ENCODE measurements around the gene USP6NL.
"Not testable (repeated sequence)": the region's sequence is repeated elsewhere in the genome, so short reads cannot be mapped to it uniquely, and the experiment has no call there.

The USP6NL gene

GRCh38 chr10:11516431-11516746 lies 95.1 kb downstream of the USP6NL start:
- DNase-seq (ENCODE audit: low read depth in 2 of 2), result no peak

DNA sequence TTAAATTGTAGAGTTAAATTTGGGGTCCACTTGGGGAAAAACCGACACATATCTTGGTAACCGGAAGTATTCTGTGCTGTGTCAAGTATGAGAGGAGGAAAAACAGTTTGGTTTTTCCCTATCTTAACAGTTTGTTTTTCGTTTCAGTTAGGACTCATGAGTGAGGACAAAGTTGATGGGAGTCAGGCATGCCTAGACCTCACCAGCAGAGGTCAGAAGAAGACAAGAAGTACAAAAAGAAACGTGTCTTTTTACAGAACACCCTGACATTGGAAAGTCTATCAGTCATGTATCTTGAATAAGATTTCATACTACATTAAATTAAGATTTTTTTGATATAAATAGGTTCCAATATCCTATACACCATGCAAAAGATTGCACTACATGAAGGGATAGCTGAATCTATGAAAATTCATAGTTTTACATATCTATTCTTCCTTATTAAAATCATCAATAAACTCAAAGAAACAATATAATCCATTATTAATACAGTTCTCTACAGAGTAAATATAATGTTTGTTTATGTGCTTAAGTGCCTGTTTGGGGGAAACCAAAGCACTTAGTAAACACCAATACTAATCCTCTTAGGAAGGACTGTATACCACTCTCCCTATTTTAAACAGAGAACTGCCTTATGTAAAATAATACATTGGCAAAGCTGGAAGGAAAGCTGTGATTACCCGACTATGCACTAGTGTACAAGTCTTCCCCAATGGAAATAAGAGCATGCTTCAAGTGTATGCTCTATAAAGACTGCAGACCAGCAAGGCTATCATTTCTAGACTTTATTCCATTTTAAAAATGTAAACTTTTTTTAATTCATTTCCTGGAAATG lies 95.6 kb downstream of the USP6NL start:
- DNase-seq (ENCODE audit: low read depth in 2 of 2), result peak in 1 of 2 donors; percentile 8

- no peak for DNase-seq (ENCODE audit: low read depth in 2 of 2)
Observed at GRCh38 chr10:11513727-11514126, 97.7 kb downstream of the USP6NL start.

DNA sequence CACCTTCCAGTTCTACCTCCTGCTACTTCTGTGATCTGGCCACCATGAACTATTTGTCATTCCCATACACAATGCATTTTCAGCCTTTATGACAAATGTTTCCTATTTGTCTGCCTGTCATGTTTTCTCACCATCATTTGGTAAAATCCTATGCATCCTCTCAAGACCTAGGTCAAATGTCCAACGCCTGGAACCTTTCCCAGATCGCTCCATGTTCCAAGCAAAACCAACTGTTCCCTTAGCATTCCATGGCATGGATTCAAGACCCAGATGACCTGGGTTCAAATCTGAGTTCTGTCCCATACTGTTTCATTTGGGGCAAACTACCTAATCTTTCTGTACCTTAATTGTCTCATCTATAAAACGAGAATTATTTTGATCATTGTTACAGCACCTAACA lies 98.9 kb downstream of the USP6NL start:
- no peak for DNase-seq (ENCODE audit: low read depth in 2 of 2)

DNA sequence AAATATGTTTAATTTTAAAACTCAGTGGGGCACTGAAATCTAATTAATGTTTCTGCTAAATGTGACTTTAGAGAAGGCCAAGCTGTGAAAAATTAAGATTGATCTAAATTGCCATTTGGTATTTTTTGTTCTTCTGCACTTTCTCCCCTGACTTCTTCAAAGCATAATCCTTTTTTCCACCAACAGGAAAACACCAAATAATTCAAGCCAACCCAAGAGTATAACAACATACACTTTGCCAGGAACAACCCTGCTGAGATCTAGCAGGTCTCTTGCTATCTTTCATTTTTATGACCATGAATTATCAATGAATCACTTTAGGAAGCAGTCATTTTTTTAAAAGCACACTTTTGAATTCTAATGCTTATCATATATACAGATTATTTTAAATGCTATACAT lies 100.1 kb downstream of the USP6NL start:
- DNase-seq (ENCODE audit: low read depth in 2 of 2), result no peak

DNA sequence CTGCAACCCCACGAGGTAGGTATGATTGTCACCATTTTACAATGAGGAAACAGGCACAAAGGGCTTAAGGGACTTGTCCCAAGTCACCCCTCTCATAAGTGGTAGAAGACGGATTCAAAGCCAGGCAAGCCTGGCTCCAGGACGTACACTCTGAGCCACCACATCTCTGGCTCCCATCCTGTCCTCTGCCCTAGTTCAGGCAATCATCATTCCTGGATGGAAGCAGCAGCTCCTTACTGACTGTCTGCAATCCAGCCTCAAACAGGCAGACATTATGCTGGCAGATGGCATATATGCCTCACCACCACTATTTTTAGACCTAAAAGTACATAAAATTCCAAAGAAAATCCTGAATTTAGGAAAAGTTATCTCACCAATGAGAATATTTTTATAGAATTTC lies 100.7 kb downstream of the USP6NL start:
- no peak for DNase-seq (ENCODE audit: low read depth in 2 of 2)

GRCh38 chr10:11510281-11510680 lies 101.2 kb downstream of the USP6NL start:
- DNase-seq (ENCODE audit: low read depth in 2 of 2), result no peak

- DNase-seq (ENCODE audit: low read depth in 2 of 2), result no peak
Observed at GRCh38 chr10:11509036-11509435, 102.4 kb downstream of the USP6NL start.

DNA sequence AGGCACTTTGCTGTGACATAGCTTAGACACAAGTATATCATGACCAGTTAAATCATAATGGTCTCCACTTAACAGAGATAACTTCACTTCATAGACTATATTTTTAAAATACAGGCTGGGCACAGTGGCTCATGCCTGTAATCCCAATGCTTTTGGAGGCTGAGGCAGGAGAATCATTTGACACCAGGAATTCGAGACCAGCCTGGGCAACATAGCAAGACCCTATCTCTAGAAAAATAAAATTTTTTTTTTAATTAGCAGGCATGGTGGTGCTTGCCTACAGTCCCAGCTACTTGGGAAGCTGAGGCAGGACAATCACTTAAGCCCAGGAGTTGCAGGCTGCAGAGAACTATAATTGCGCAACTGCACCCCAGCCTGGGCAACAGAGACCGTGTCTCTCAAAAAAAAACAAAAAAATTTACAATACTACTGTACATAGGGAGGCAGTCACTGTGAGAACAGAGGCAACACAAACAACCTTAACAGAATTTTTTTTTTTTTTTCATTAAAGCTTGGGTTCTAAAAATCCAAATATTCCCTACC lies 105.1 kb downstream of the USP6NL start:
- no peak for DNase-seq (ENCODE audit: low read depth in 2 of 2)

DNA sequence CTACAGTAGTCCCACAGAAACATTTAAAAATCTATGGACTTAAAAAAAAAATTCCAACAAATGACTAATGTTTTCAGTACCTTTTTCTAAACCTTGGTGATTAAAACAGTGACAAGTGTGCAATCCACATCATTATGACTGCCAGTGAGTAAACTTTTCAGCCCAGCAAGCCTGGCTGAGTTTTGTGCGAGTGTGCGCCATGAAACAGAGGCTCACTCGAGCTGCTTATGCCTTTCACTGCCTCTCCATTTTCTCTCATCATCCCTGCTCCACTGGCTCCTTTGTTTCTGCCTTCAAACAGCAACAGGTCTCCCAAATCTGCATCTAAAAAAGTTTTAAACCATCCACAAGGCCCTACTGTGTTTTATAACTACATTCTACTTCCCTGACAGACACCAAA lies 105.8 kb downstream of the USP6NL start:
- DNase-seq (ENCODE audit: low read depth in 2 of 2), result no peak

- no peak for DNase-seq (ENCODE audit: low read depth in 2 of 2)
Observed at GRCh38 chr10:11504566-11505285, 106.7 kb downstream of the USP6NL start.

DNA sequence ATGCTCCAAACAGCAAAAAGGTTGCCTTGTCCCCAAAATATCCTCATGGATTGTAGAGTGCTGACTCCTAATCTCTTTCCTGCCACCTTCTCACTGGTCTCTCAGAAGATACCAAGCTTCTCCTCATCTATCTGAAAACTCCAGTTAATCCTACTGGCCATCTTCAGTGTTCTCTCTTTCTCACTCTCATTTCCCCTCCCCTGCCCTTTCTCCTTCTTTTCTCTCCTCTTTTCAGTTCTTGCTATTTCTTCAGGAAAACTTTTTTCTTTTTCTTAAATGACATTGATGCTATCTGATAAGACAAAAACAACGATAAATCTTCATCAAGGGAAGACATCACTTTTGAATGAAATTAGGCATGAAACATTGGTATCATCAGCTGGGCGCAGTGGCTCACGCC lies 109.8 kb downstream of the USP6NL start:
- DNase-seq (ENCODE audit: low read depth in 2 of 2), result no peak

DNA sequence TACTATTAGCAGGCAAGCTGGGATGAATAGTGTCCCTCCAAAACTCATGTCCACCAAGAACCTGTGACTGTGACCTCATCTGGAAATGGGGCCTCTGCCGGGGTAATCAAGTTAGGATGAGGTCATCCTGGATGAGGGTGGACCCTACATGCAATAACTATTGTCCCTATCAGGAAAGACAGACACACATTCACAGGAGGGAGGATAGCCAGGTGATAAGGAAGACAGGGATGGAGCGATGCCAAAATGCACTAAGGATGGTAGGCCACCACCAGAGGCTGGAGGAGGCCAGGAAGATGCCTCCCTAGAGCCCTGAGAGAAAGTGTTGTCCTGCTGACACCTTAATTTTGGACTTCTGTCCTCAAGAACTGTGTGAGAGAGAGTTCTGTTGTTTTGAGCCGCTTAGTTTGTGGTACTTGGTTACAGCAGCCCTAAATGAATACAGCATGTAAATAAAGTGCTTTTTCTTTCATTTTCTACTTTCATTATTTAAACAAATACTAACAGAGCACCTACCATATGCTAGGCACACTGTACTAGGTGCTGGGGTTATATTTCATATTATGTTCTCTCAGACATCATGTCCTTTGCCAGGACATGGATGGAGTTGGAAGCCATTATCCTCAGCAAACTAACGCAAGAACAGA lies 111.9 kb downstream of the USP6NL start:
- no peak for DNase-seq (ENCODE audit: low read depth in 2 of 2)

GRCh38 chr10:11498399-11498798 lies 113.1 kb downstream of the USP6NL start:
- no peak for DNase-seq (ENCODE audit: low read depth in 2 of 2)

DNA sequence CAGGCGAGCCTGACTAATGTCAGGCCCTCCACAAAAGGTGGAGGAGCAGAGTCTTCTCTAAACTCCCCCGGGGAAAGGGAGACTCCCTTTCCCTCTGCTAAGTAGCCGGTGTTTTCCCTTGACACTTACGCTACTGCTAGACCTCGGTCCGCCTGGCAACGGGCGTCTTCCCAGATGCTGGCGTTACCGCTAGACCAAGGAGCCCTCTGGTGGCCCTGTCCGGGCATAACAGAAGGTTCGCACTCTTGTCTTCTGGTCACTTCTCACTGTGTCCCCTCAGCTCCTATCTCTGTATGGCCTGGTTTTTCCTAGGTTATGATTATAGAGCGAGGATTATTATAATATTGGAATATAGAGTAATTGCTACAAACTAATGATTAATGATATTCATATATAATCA lies 116.5 kb downstream of the USP6NL start:
- not testable (repeated sequence) for DNase-seq (ENCODE audit: low read depth in 2 of 2)

DNA sequence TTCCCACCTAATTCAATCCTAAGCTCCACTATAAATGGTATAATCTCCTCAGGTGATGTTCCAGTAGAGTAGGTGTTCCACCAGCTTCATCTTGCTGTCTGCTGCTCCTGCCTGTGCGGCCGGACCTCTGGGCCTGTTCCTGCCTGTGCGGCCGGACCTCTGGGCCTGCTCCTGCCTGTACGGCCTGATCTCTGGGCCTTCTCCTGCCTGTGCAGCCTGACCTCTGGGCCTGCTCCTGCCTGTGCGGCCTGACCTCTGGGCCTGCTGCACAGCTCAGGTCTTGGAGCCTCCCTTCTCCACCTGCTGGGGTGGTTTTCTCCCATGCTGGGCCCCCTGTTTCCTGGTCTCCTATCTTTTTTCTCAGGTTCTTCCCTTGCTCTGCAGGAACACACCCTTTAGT lies 117.8 kb downstream of the USP6NL start:
- no peak for DNase-seq (ENCODE audit: low read depth in 2 of 2)

GRCh38 chr10:11491087-11491486 lies 120.4 kb downstream of the USP6NL start:
- DNase-seq (ENCODE audit: low read depth in 2 of 2), result no peak

DNA sequence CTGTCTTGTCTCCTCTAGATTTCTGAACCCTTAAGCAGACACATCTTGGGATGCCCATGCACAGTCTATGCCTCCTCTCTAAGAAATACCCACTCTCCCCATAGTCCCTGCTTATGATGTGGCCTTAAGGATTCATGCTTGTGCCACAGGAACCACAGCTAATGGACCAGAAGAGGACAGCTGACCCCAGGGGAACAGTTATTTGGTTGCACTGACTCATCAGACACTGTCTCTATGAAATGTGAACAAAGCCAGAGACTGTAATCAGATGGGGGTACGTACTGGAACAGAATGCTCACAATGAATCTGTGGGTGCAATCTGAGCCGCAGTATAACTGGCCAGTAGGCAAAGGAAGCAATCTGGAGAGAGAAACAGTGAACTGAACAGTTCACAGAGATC lies 121.9 kb downstream of the USP6NL start:
- no peak for DNase-seq (ENCODE audit: low read depth in 2 of 2)

DNA sequence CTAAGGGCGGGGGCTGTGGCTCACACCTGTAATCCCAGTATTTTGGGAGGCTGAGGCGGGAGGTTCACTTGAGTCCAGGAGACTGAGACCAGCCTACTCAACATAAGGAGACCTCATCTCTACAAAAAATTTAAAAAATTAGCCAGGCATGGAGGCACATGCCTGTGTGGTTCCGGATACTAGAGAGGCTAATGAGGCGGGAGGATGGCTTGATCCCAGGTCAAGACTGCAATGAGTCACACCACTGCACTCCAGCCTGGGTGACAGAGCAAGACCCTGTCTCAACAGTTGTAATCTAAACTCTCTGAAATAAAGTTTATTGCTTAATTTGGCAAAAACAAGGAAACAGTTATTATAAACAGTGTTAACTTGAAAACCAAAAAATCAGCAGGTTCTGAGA lies 123.3 kb downstream of the USP6NL start:
- DNase-seq (ENCODE audit: low read depth in 2 of 2), result no peak

DNA sequence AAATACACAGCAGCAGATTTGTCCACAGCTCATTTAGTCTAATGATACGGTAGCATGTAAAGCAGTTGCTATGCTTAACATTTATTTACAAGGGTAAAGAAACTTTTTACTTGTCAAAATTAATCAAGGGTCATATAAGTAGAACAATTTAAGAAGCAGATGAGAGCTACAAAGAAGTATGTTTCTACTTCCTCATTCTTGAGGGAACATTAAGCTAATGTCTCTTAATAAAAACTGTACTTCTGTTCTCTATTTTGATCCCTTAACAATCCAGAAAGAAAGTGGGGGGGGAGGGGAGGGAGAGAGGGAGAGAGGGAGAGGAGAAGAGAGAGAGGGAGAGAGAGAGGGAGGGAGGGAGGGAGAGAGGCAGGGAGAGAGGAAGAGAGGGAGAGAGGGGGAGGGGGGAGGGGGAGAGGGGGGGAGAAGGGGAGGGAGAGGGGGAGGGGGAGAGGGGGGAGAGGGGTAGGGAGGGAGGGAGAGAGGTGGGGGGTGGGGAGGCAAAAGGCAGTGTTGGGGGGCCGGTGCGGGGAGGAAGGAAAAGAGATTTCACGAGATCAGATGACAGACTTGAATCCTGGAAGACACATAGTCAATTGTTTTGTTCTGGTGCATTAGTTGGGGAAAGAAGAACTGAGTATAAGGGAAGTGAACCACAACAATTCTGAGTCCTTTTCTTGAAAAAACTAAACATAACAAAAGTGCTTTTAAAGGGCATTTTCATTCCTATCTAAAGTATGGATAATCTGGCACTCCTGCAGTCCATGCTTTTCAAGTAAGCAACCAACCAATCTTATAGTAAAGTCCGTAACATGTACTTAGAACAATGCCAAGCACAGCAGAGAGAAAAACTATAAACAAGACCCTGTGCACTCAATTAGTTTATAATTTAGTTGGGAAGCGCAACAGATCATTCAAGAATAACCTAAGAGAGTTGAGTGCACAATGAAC lies 128.0 kb downstream of the USP6NL start:
- DNase-seq (ENCODE audit: low read depth in 2 of 2), result no peak

DNA sequence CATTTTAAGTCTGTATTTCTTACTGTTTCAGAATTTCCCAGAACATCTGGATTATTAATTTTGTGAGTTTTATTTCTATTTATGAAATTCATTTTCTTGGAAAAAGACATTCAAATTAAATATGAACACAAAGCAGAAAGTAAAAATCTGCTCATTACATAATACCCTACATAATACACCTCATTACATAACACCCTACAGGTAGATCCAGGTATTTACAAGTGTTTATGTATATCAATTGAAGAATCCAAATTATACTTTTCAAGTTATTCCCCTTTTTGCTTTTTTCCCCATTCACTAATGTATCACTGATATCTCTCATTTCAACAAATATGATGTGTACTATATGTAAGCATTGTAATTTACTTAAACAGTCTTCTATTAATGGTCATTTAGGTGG lies 129.1 kb downstream of the USP6NL start:
- no peak for DNase-seq (ENCODE audit: low read depth in 2 of 2)

DNA sequence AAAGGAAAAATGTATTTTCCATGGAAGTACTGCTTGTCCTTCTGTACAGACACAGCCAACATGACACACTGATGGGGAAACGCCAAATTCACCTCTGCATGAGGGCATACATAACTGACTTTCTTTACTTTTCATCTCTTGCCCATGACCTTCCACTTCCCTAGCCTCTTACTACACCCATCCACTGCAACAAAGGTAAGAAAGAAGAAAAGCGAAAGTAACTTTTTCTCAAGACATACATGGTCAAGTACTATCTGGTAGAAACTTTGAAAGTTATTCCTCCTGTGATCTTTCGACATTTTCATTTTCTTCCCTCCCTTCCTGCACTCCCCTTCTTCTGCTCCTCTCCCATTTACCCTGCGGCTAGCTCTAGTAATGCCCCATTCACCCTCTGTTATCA lies 130.8 kb downstream of the USP6NL start:
- DNase-seq (ENCODE audit: low read depth in 2 of 2), result no peak
